ENCODE data around the gene CIRBP.

DNA sequence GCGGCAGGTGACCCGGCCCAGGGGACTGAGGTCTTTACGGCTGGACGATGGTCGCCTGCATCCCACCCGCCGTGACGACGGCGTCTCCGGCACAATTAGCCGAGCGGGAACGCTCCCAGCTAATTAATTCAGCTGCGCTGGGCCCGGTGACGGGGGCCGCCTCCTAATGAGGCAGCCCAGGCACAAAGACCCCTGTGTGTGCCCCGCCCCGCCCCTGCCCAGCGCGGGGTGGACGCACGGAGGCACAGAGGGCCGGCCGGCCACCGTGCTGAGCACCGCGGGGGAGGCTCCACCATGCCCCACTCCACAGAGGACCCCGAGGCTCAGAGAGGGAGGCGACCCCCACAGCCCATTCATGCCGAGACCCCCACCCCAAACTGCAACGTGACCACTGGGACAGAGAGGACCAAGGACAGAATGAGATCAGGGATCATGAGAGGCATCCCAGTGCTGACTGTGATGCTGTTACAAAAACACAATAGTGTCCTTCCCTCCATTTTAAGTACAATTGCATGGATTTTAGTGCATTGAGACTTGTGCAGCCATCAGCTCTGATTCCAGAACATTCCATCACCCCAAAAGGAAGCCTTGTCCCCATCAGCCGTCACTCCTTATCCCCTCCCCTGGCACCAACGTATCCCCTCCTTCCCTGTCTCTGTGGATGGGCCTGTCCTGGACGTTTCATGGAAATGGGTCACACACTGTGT lies 33.6 kb downstream of the CIRBP start:
- TF ChIP-seq, protein P1, sequence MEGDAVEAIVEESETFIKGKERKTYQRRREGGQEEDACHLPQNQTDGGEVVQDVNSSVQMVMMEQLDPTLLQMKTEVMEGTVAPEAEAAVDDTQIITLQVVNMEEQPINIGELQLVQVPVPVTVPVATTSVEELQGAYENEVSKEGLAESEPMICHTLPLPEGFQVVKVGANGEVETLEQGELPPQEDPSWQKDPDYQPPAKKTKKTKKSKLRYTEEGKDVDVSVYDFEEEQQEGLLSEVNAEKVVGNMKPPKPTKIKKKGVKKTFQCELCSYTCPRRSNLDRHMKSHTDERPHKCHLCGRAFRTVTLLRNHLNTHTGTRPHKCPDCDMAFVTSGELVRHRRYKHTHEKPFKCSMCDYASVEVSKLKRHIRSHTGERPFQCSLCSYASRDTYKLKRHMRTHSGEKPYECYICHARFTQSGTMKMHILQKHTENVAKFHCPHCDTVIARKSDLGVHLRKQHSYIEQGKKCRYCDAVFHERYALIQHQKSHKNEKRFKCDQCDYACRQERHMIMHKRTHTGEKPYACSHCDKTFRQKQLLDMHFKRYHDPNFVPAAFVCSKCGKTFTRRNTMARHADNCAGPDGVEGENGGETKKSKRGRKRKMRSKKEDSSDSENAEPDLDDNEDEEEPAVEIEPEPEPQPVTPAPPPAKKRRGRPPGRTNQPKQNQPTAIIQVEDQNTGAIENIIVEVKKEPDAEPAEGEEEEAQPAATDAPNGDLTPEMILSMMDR (IDR thresholded peaks at IDR 0.05): no peak
- no peak for TF ChIP-seq POLR2A (IDR thresholded peaks at IDR 0.05)
